ENCODE data around the gene ENTPD7. TPM values are rescaled to one million over a fixed set of nuclear protein-coding genes. Genes with fewer than 3 reads are reported as not detected.

ENTPD7 gene
- total and polyA plus RNA-seq, 10 of the 15 experiments (the other 5 are each of a cell fraction or from before 2014, with no cell fraction given), result 0.73 to 6.7 (median 5.2) TPM

GRCh38 chr10:99620711-99621453, 38.4 kb upstream of the ENTPD7 start (continued):
- TF ChIP-seq CUX1 (IDR thresholded peaks at IDR 0.05; ENCODE audit: insufficient replicate concordance, low read depth, low read length) (no peak), TCF7 (IDR thresholded peaks at IDR 0.05; ENCODE audit: borderline replicate concordance) (no peak), MEF2B (IDR thresholded peaks at IDR 0.05; ENCODE audit: partially characterized antibody, poor library complexity, severe bottlenecking) (peak; percentile 45), NR2C1 (IDR thresholded peaks at IDR 0.05) (no peak), MXI1 (IDR thresholded peaks at IDR 0.05; ENCODE audit: low read depth, low read length) (0 out of 2 replicates have a peak, but pooled peaks have one; percentile 51), KDM1A (IDR thresholded peaks at IDR 0.05; ENCODE audit: borderline replicate concordance) (no peak), SMAD5 (IDR thresholded peaks at IDR 0.05; ENCODE audit: low read depth) (no peak; the same call in 1 of the 2 replicates), MTA2 (IDR thresholded peaks at IDR 0.05; ENCODE audit: low read depth) (no peak), CREM (IDR thresholded peaks at IDR 0.05; ENCODE audit: low read depth) (0 out of 2 replicates have a peak, but pooled peaks have one; percentile 49), HDGF (IDR thresholded peaks at IDR 0.05) (no peak), ZBTB4 (CRISPR knock-in tag; IDR thresholded peaks at IDR 0.05) (no peak), FOS (IDR thresholded peaks at IDR 0.05; ENCODE audit: borderline replicate concordance, extremely low read depth, insufficient read length) (no peak), E2F4 (IDR thresholded peaks at IDR 0.05; ENCODE audit: low read depth, low read length) (0 out of 2 replicates have a peak, but pooled peaks have one; percentile 28), BHLHE40 (IDR thresholded peaks at IDR 0.05; ENCODE audit: borderline replicate concordance in 1 of 2, low read depth in 2 of 2, low read length in 1 of 2) (peak in 1 of 2 experiments; percentile 76; a peak in 2 of 4 replicates), YBX1 (IDR thresholded peaks at IDR 0.05) (no peak), CREB1 (IDR thresholded peaks at IDR 0.05; ENCODE audit: low read depth) (peak; percentile 68), MTA3 (IDR thresholded peaks at IDR 0.05; ENCODE audit: borderline replicate concordance, low read length) (no peak), ZNF384 (IDR thresholded peaks at IDR 0.05; ENCODE audit: borderline replicate concordance, low read depth, low read length) (no peak)
